Measurements from ENCODE around the gene MAP1LC3C.

The MAP1LC3C gene

GRCh38 chr1:242004751-242005495, 6.0 kb upstream of the MAP1LC3C start:
- TF ChIP-seq FOXP2 (optimal IDR thresholded peaks at IDR 0.05; ENCODE audit: borderline replicate concordance, extremely low read depth, extremely low read length, insufficient read depth) (no peak), TAF1 (IDR thresholded peaks at IDR 0.05; ENCODE audit: borderline replicate concordance, insufficient read depth, low read length) (no peak), REST (IDR thresholded peaks at IDR 0.05; ENCODE audit: insufficient read depth in 1 of 2, low read depth in 2 of 2, low read length in 2 of 2) (no peak), POLR2AphosphoS5 (IDR thresholded peaks at IDR 0.05; ENCODE audit: low read depth, low read length) (no peak), SIN3A (IDR thresholded peaks at IDR 0.05; ENCODE audit: borderline replicate concordance, insufficient read depth, low read length) (no peak)

GRCh38 chr1:242002510-242002909, 3.6 kb upstream of the MAP1LC3C start:
- TF ChIP-seq TAF1 (IDR thresholded peaks at IDR 0.05; ENCODE audit: borderline replicate concordance, insufficient read depth, low read length) (no peak), POLR2AphosphoS5 (IDR thresholded peaks at IDR 0.05; ENCODE audit: low read depth, low read length) (no peak), SIN3A (IDR thresholded peaks at IDR 0.05; ENCODE audit: borderline replicate concordance, insufficient read depth, low read length) (no peak), FOXP2 (optimal IDR thresholded peaks at IDR 0.05; ENCODE audit: borderline replicate concordance, extremely low read depth, extremely low read length, insufficient read depth) (no peak), REST (IDR thresholded peaks at IDR 0.05; ENCODE audit: insufficient read depth in 1 of 2, low read depth in 2 of 2, low read length in 2 of 2) (no peak)

- TF ChIP-seq FOXP2 (optimal IDR thresholded peaks at IDR 0.05; ENCODE audit: borderline replicate concordance, extremely low read depth, extremely low read length, insufficient read depth) (no peak), TAF1 (IDR thresholded peaks at IDR 0.05; ENCODE audit: borderline replicate concordance, insufficient read depth, low read length) (no peak), SIN3A (IDR thresholded peaks at IDR 0.05; ENCODE audit: borderline replicate concordance, insufficient read depth, low read length) (no peak), POLR2AphosphoS5 (IDR thresholded peaks at IDR 0.05; ENCODE audit: low read depth, low read length) (no peak), REST (IDR thresholded peaks at IDR 0.05; ENCODE audit: insufficient read depth in 1 of 2, low read depth in 2 of 2, low read length in 2 of 2) (no peak)
These were observed 3.2 kb upstream of the MAP1LC3C start for GRCh38 chr1:242002072-242002471.

GRCh38 chr1:242000434-242000833, 1.5 kb upstream of the MAP1LC3C start:
- TF ChIP-seq FOXP2 (optimal IDR thresholded peaks at IDR 0.05; ENCODE audit: borderline replicate concordance, extremely low read depth, extremely low read length, insufficient read depth) (no peak), POLR2AphosphoS5 (IDR thresholded peaks at IDR 0.05; ENCODE audit: low read depth, low read length) (no peak), TAF1 (IDR thresholded peaks at IDR 0.05; ENCODE audit: borderline replicate concordance, insufficient read depth, low read length) (no peak)

- no peak for TF ChIP-seq FOXP2 (optimal IDR thresholded peaks at IDR 0.05; ENCODE audit: borderline replicate concordance, extremely low read depth, extremely low read length, insufficient read depth)
- no peak for TF ChIP-seq TAF1 (IDR thresholded peaks at IDR 0.05; ENCODE audit: borderline replicate concordance, insufficient read depth, low read length)
- TF ChIP-seq REST (IDR thresholded peaks at IDR 0.05; ENCODE audit: insufficient read depth in 1 of 2, low read depth in 2 of 2, low read length in 2 of 2): no peak
- no peak for TF ChIP-seq POLR2AphosphoS5 (IDR thresholded peaks at IDR 0.05; ENCODE audit: low read depth, low read length)
These were observed 431 bp downstream of the MAP1LC3C start for GRCh38 chr1:241998412-241998921.
